HUES6 (cell line): ENCODE data around the gene CACUL1.
"Not testable (repeated sequence)": the region's sequence is repeated elsewhere in the genome, so short reads cannot be mapped to it uniquely, and the experiment has no call there.

Source experiments
- H3K27ac ChIP-seq: 2 replicates; pipeline ENCODE4 v1.7.0; 2013; ENCODE audit warnings: low read depth, mild to moderate bottlenecking, low read length, inconsistent platforms
- H3K27me3 ChIP-seq: 2 replicates; pipeline ENCODE4 v1.6.1; 2013; ENCODE audit warnings: low read length; ENCODE audit not compliant: control insufficient read depth, insufficient read depth
- H3K36me3 ChIP-seq: 2 replicates; pipeline ENCODE4 v1.6.1; 2013; ENCODE audit warnings: low read length; ENCODE audit not compliant: control insufficient read depth, insufficient read depth
- H3K4me1 ChIP-seq: 2 replicates; pipeline ENCODE4 v1.6.1; 2013; ENCODE audit warnings: low read length; ENCODE audit not compliant: control insufficient read depth, insufficient read depth
- H3K4me3 ChIP-seq: 2 replicates; pipeline ENCODE4 v1.5.1; 2013; ENCODE audit warnings: low read depth, low read length
- H3K9ac ChIP-seq: one replicate; pipeline ENCODE4 v1.6.1; 2013; ENCODE audit warnings: mild to moderate bottlenecking, low read length
- H3K9me3 ChIP-seq: 2 replicates; pipeline ENCODE4 v1.6.1; 2013; ENCODE audit warnings: low read depth, low read length; ENCODE audit not compliant: control insufficient read depth, insufficient read depth

The CACUL1 gene

GRCh38 chr10:118674226-118674919 lies 80.4 kb downstream of the CACUL1 start:
- Histone ChIP-seq H3K4me3 (no peak overlapping the region), H3K4me1 (no peaks in the 10 kb centered on the region), H3K27ac (no peak overlapping the region), H3K36me3 (0 out of 2 replicates have a peak, but pooled peaks cover 3% of the 10 kb centered on the region), H3K9me3 (no peaks in the 10 kb centered on the region), H3K27me3 (no peaks in the 10 kb centered on the region), H3K9ac (no peak overlapping the region)

GRCh38 chr10:118672766-118673715 lies 81.7 kb downstream of the CACUL1 start:
- H3K9ac ChIP-seq: no peak overlapping the region
- no peak overlapping the region for H3K4me3 ChIP-seq
- H3K36me3 ChIP-seq: 0 out of 2 replicates have a peak, but pooled peaks cover 1% of the 10 kb centered on the region

GRCh38 chr10:118672153-118672552 lies 82.6 kb downstream of the CACUL1 start:
- H3K9me3 ChIP-seq: no peaks in the 10 kb centered on the region
- H3K4me3 ChIP-seq: no peak overlapping the region
- no peaks in the 10 kb centered on the region for H3K27me3 ChIP-seq
- H3K27ac ChIP-seq: no peak overlapping the region
- H3K4me1 ChIP-seq: no peaks in the 10 kb centered on the region
- no peak overlapping the region for H3K9ac ChIP-seq
- no peaks in the 10 kb centered on the region for H3K36me3 ChIP-seq

More at GRCh38 chr10:118672766-118673715, 81.7 kb downstream of the CACUL1 start:
- Histone ChIP-seq H3K9me3 (no peaks in the 10 kb centered on the region), H3K27ac (no peak overlapping the region), H3K27me3 (no peaks in the 10 kb centered on the region), H3K4me1 (no peaks in the 10 kb centered on the region)

- not testable (repeated sequence) for H3K27ac ChIP-seq, H3K9me3 ChIP-seq, H3K4me3 ChIP-seq, H3K4me1 ChIP-seq, H3K27me3 ChIP-seq, H3K36me3 ChIP-seq, H3K9ac ChIP-seq
These were observed 83.5 kb downstream of the CACUL1 start for GRCh38 chr10:118671221-118671620.

GRCh38 chr10:118670472-118671124 lies 84.2 kb downstream of the CACUL1 start:
- Histone ChIP-seq H3K9me3 (no peaks in the 10 kb centered on the region), H3K36me3 (no peaks in the 10 kb centered on the region), H3K4me1 (no peaks in the 10 kb centered on the region), H3K27ac (no peak overlapping the region), H3K9ac (no peak overlapping the region), H3K4me3 (no peak overlapping the region), H3K27me3 (no peaks in the 10 kb centered on the region)

GRCh38 chr10:118669835-118670234 lies 84.9 kb downstream of the CACUL1 start:
- H3K9ac ChIP-seq: no peak overlapping the region
- H3K27ac ChIP-seq: no peak overlapping the region

GRCh38 chr10:118669020-118669791 lies 85.6 kb downstream of the CACUL1 start:
- Histone ChIP-seq H3K9me3 (no peaks in the 10 kb centered on the region), H3K27ac (no peak overlapping the region), H3K4me1 (no peaks in the 10 kb centered on the region), H3K9ac (no peak overlapping the region), H3K4me3 (no peak overlapping the region), H3K27me3 (no peaks in the 10 kb centered on the region), H3K36me3 (no peaks in the 10 kb centered on the region)

More at GRCh38 chr10:118669835-118670234, 84.9 kb downstream of the CACUL1 start:
- no peaks in the 10 kb centered on the region for H3K4me1 ChIP-seq
- H3K27me3 ChIP-seq: no peaks in the 10 kb centered on the region
- no peak overlapping the region for H3K4me3 ChIP-seq
- no peaks in the 10 kb centered on the region for H3K36me3 ChIP-seq
- H3K9me3 ChIP-seq: no peaks in the 10 kb centered on the region

- Histone ChIP-seq H3K4me1 (no peaks in the 10 kb centered on the region), H3K9ac (no peak overlapping the region), H3K9me3 (no peaks in the 10 kb centered on the region), H3K27me3 (no peaks in the 10 kb centered on the region), H3K36me3 (no peaks in the 10 kb centered on the region), H3K27ac (no peak overlapping the region), H3K4me3 (no peak overlapping the region)
These were observed 86.4 kb downstream of the CACUL1 start for GRCh38 chr10:118668228-118668952.

- Histone ChIP-seq H3K27ac (no peak overlapping the region), H3K36me3 (no peaks in the 10 kb centered on the region), H3K27me3 (no peaks in the 10 kb centered on the region), H3K4me3 (no peak overlapping the region), H3K9me3 (no peaks in the 10 kb centered on the region), H3K9ac (no peak overlapping the region), H3K4me1 (no peaks in the 10 kb centered on the region)
These were observed 87.0 kb downstream of the CACUL1 start for GRCh38 chr10:118667732-118668131.

GRCh38 chr10:118666350-118666749 lies 88.4 kb downstream of the CACUL1 start:
- Histone ChIP-seq H3K36me3 (no peaks in the 10 kb centered on the region), H3K9ac (no peak overlapping the region), H3K27ac (no peak overlapping the region), H3K4me1 (no peaks in the 10 kb centered on the region), H3K27me3 (no peaks in the 10 kb centered on the region), H3K9me3 (no peaks in the 10 kb centered on the region), H3K4me3 (no peak overlapping the region)
